ENCODE results near the gene ATOX1. TPM values are rescaled to one million over a fixed set of nuclear protein-coding genes. Genes with fewer than 3 reads are reported as not detected.
"Not testable (repeated sequence)": the region's sequence is repeated elsewhere in the genome, so short reads cannot be mapped to it uniquely, and the experiment has no call there.

ATOX1 gene
- total and polyA plus RNA-seq, 2 donors: 30.8 to 121 TPM

GRCh38 chr5:151733358-151734063 is 24.9 kb downstream of the ATOX1 start:
- peaks cover 1% of the 10 kb centered on the region for H3K4me1 ChIP-seq (ENCODE audit: insufficient read depth)
- DNase-seq (ENCODE audit: extremely low spot score): no peak
- H3K27ac ChIP-seq (ENCODE audit: low read depth): no peak overlapping the region
- no peaks in the 10 kb centered on the region for H3K36me3 ChIP-seq (ENCODE audit: insufficient read depth)
- no peak overlapping the region for H3K4me3 ChIP-seq (ENCODE audit: low read depth, low read length)
- 87% methylated on average over 9 of the region's 9 CpGs for WGBS

- no peak for DNase-seq (ENCODE audit: extremely low spot score)
- Histone ChIP-seq H3K4me3 (ENCODE audit: low read depth, low read length) (no peak overlapping the region), H3K4me1 (ENCODE audit: insufficient read depth) (no peaks in the 10 kb centered on the region), H3K27ac (ENCODE audit: low read depth) (no peak overlapping the region), H3K36me3 (ENCODE audit: insufficient read depth) (no peaks in the 10 kb centered on the region)
- 91% methylated on average over 7 of the region's 7 CpGs for WGBS
These were observed 28.1 kb downstream of the ATOX1 start for GRCh38 chr5:151730381-151730780.

- not testable (repeated sequence) for H3K27ac ChIP-seq (ENCODE audit: low read depth); H3K36me3 ChIP-seq (ENCODE audit: insufficient read depth); DNase-seq (ENCODE audit: extremely low spot score); H3K4me1 ChIP-seq (ENCODE audit: insufficient read depth); H3K4me3 ChIP-seq (ENCODE audit: low read depth, low read length)
- 80% methylated on average over 5 of the region's 5 CpGs for WGBS
These were observed 28.8 kb downstream of the ATOX1 start for GRCh38 chr5:151729597-151729996.

- no peaks in the 10 kb centered on the region for H3K4me1 ChIP-seq (ENCODE audit: insufficient read depth)
- DNase-seq (ENCODE audit: extremely low spot score): no peak
- H3K36me3 ChIP-seq (ENCODE audit: insufficient read depth): no peaks in the 10 kb centered on the region
- H3K27ac ChIP-seq (ENCODE audit: low read depth): no peak overlapping the region
- H3K4me3 ChIP-seq (ENCODE audit: low read depth, low read length): no peak overlapping the region
- WGBS: 70% methylated on average over 2 of the region's 2 CpGs
These were observed 34.1 kb downstream of the ATOX1 start for GRCh38 chr5:151724360-151724759.

GRCh38 chr5:151722546-151722945 is 35.9 kb downstream of the ATOX1 start:
- no peaks in the 10 kb centered on the region for H3K4me1 ChIP-seq (ENCODE audit: insufficient read depth)
- no peaks in the 10 kb centered on the region for H3K36me3 ChIP-seq (ENCODE audit: insufficient read depth)
- no peak for DNase-seq (ENCODE audit: extremely low spot score)
- H3K4me3 ChIP-seq (ENCODE audit: low read depth, low read length): no peak overlapping the region
- H3K27ac ChIP-seq (ENCODE audit: low read depth): no peak overlapping the region

- DNase-seq (ENCODE audit: extremely low spot score): no peak
- Histone ChIP-seq H3K36me3 (ENCODE audit: insufficient read depth) (no peaks in the 10 kb centered on the region), H3K4me1 (ENCODE audit: insufficient read depth) (no peaks in the 10 kb centered on the region), H3K27ac (ENCODE audit: low read depth) (no peak overlapping the region), H3K4me3 (ENCODE audit: low read depth, low read length) (no peak overlapping the region)
These were observed 36.5 kb downstream of the ATOX1 start for GRCh38 chr5:151721812-151722391.

GRCh38 chr5:151721087-151721646 is 37.3 kb downstream of the ATOX1 start:
- Histone ChIP-seq H3K4me1 (ENCODE audit: insufficient read depth) (no peaks in the 10 kb centered on the region), H3K36me3 (ENCODE audit: insufficient read depth) (no peaks in the 10 kb centered on the region), H3K4me3 (ENCODE audit: low read depth, low read length) (no peak overlapping the region), H3K27ac (ENCODE audit: low read depth) (no peak overlapping the region)
- no peak for DNase-seq (ENCODE audit: extremely low spot score)
- 74% methylated on average over 3 of the region's 3 CpGs for WGBS

- Histone ChIP-seq H3K36me3 (ENCODE audit: insufficient read depth) (no peaks in the 10 kb centered on the region), H3K4me1 (ENCODE audit: insufficient read depth) (no peaks in the 10 kb centered on the region), H3K27ac (ENCODE audit: low read depth) (no peak overlapping the region), H3K4me3 (ENCODE audit: low read depth, low read length) (no peak overlapping the region)
- WGBS: 91% methylated on average over 2 of the region's 2 CpGs
- no peak for DNase-seq (ENCODE audit: extremely low spot score)
These were observed 38.2 kb downstream of the ATOX1 start for GRCh38 chr5:151720215-151720614.

GRCh38 chr5:151719228-151720000 is 39.0 kb downstream of the ATOX1 start:
- no peak for DNase-seq (ENCODE audit: extremely low spot score)
- H3K36me3 ChIP-seq (ENCODE audit: insufficient read depth): no peaks in the 10 kb centered on the region
- no peak overlapping the region for H3K27ac ChIP-seq (ENCODE audit: low read depth)
- H3K4me1 ChIP-seq (ENCODE audit: insufficient read depth): no peaks in the 10 kb centered on the region
- no peak overlapping the region for H3K4me3 ChIP-seq (ENCODE audit: low read depth, low read length)
- 84% methylated on average over 6 of the region's 6 CpGs for WGBS

- Histone ChIP-seq H3K4me1 (ENCODE audit: insufficient read depth) (no peaks in the 10 kb centered on the region), H3K27ac (ENCODE audit: low read depth) (no peak overlapping the region), H3K36me3 (ENCODE audit: insufficient read depth) (no peaks in the 10 kb centered on the region), H3K4me3 (ENCODE audit: low read depth, low read length) (no peak overlapping the region)
- no peak for DNase-seq (ENCODE audit: extremely low spot score)
- 22% methylated on average over 3 of the region's 3 CpGs for WGBS
These were observed 39.8 kb downstream of the ATOX1 start for GRCh38 chr5:151718646-151719045.

- Histone ChIP-seq H3K27ac (ENCODE audit: low read depth) (no peak overlapping the region), H3K4me1 (ENCODE audit: insufficient read depth) (no peaks in the 10 kb centered on the region), H3K4me3 (ENCODE audit: low read depth, low read length) (no peak overlapping the region), H3K36me3 (ENCODE audit: insufficient read depth) (no peaks in the 10 kb centered on the region)
- DNase-seq (ENCODE audit: extremely low spot score): no peak
- 39% methylated on average over 2 of the region's 2 CpGs for WGBS
These were observed 40.3 kb downstream of the ATOX1 start for GRCh38 chr5:151718153-151718552.

GRCh38 chr5:151717416-151717815 is 41.0 kb downstream of the ATOX1 start:
- WGBS: 72% methylated on average over 3 of the region's 3 CpGs

GRCh38 chr5:151709109-151709735 is 49.2 kb downstream of the ATOX1 start:
- no peaks in the 10 kb centered on the region for H3K4me1 ChIP-seq (ENCODE audit: insufficient read depth)
- H3K27ac ChIP-seq (ENCODE audit: low read depth): no peak overlapping the region
- WGBS: 84% methylated on average over 13 of the region's 13 CpGs
- DNase-seq (ENCODE audit: extremely low spot score): no peak
- no peak overlapping the region for H3K4me3 ChIP-seq (ENCODE audit: low read depth, low read length)
- H3K36me3 ChIP-seq (ENCODE audit: insufficient read depth): no peaks in the 10 kb centered on the region

More at GRCh38 chr5:151717416-151717815, 41.0 kb downstream of the ATOX1 start:
- DNase-seq (ENCODE audit: extremely low spot score): no peak
- no peak overlapping the region for H3K27ac ChIP-seq (ENCODE audit: low read depth)
- H3K4me3 ChIP-seq (ENCODE audit: low read depth, low read length): no peak overlapping the region
- H3K4me1 ChIP-seq (ENCODE audit: insufficient read depth): no peaks in the 10 kb centered on the region
- H3K36me3 ChIP-seq (ENCODE audit: insufficient read depth): no peaks in the 10 kb centered on the region

Measured in urinary bladder (tissue), 4 donors.